NCI-H1436 (cell line): ENCODE results near the gene LMAN2.
"Not testable (repeated sequence)": the region's sequence is repeated elsewhere in the genome, so short reads cannot be mapped to it uniquely, and the experiment has no call there.

Source experiments
- DNase-seq: peaks from one replicate; lab custom pipeline; 2025; lab: John Stamatoyannopoulos, UW

Gene LMAN2

GRCh38 chr5:177346820-177347219 is 4.6 kb downstream of the LMAN2 start:
- DNase-seq: no peak

- no peak for DNase-seq
Observed at GRCh38 chr5:177344891-177345290, 6.6 kb downstream of the LMAN2 start.

GRCh38 chr5:177343777-177344176 is 7.7 kb downstream of the LMAN2 start:
- DNase-seq: no peak

GRCh38 chr5:177343000-177343399 is 8.5 kb downstream of the LMAN2 start:
- DNase-seq: not testable (repeated sequence)

- no peak for DNase-seq
Observed at GRCh38 chr5:177339107-177339638, 12.3 kb downstream of the LMAN2 start.

- no peak for DNase-seq
Observed at GRCh38 chr5:177338251-177339106, 13.0 kb downstream of the LMAN2 start.

- no peak for DNase-seq
Observed at GRCh38 chr5:177336603-177337494, 14.6 kb downstream of the LMAN2 start.

- DNase-seq: no peak
Observed at GRCh38 chr5:177336112-177336511, 15.4 kb downstream of the LMAN2 start.

GRCh38 chr5:177335701-177336065 is 15.8 kb downstream of the LMAN2 start:
- DNase-seq: no peak

- no peak for DNase-seq
Observed at GRCh38 chr5:177334781-177335700, 16.4 kb downstream of the LMAN2 start.

- no peak for DNase-seq
Observed at GRCh38 chr5:177334155-177334551, 17.3 kb downstream of the LMAN2 start.

GRCh38 chr5:177333420-177334154 is 17.9 kb downstream of the LMAN2 start:
- no peak for DNase-seq

GRCh38 chr5:177332896-177333260 is 18.6 kb downstream of the LMAN2 start:
- no peak for DNase-seq

GRCh38 chr5:177332031-177332895 is 19.2 kb downstream of the LMAN2 start:
- no peak for DNase-seq

- DNase-seq: no peak
Observed at GRCh38 chr5:177330991-177331842, 20.3 kb downstream of the LMAN2 start.

GRCh38 chr5:177329883-177330282 is 21.6 kb downstream of the LMAN2 start:
- DNase-seq: no peak

GRCh38 chr5:177328545-177329231 is 22.8 kb downstream of the LMAN2 start:
- no peak for DNase-seq
